ENCODE results near the gene RSAD2.

Gene RSAD2

GRCh38 chr2:6865346-6866274 lies 12.0 kb upstream of the RSAD2 start, which contains the start of gene CMPK2:
CMPK2 (minus strand) TSS chr2:6865907; CDS start chr2:6865696, 211 bp downstream.
- Histone ChIP-seq H3K27me3 (ENCODE audit: control insufficient read depth, insufficient read depth, low read length) (peaks cover 47% of the 10 kb centered on the region), H3K4me1 (ENCODE audit: control insufficient read depth, low read depth, low read length) (no peaks in the 10 kb centered on the region), H3K27ac (ENCODE audit: low read length) (no peak within 1 kb of the TSS), H3K9ac (ENCODE audit: low read length) (peak within 1 kb of the TSS; percentile 19), H3K36me3 (ENCODE audit: control insufficient read depth, low read depth, low read length) (no peaks in the 10 kb centered on the region), H3K9me3 (ENCODE audit: control insufficient read depth, low read depth, low read length) (no peaks in the 10 kb centered on the region), H3K4me3 (ENCODE audit: low read length) (peak within 1 kb of the TSS; percentile 63)

GRCh38 chr2:6866275-6866671 lies 11.3 kb upstream of the RSAD2 start:
- no peaks in the 10 kb centered on the region for H3K9me3 ChIP-seq (ENCODE audit: control insufficient read depth, low read depth, low read length)
- H3K4me3 ChIP-seq (ENCODE audit: low read length) = peak overlapping the region; percentile 63
- H3K27ac ChIP-seq (ENCODE audit: low read length) = no peak overlapping the region
- H3K36me3 ChIP-seq (ENCODE audit: control insufficient read depth, low read depth, low read length) = no peaks in the 10 kb centered on the region
- peaks cover 47% of the 10 kb centered on the region for H3K27me3 ChIP-seq (ENCODE audit: control insufficient read depth, insufficient read depth, low read length)
- peak overlapping the region; percentile 19 for H3K9ac ChIP-seq (ENCODE audit: low read length)
- H3K4me1 ChIP-seq (ENCODE audit: control insufficient read depth, low read depth, low read length) = no peaks in the 10 kb centered on the region

- no peaks in the 10 kb centered on the region for H3K36me3 ChIP-seq (ENCODE audit: control insufficient read depth, low read depth, low read length)
- H3K27me3 ChIP-seq (ENCODE audit: control insufficient read depth, insufficient read depth, low read length) = peaks cover 47% of the 10 kb centered on the region
- H3K27ac ChIP-seq (ENCODE audit: low read length) = no peak overlapping the region
- H3K4me1 ChIP-seq (ENCODE audit: control insufficient read depth, low read depth, low read length) = no peaks in the 10 kb centered on the region
- no peak overlapping the region for H3K9ac ChIP-seq (ENCODE audit: low read length)
- H3K4me3 ChIP-seq (ENCODE audit: low read length) = no peak overlapping the region
- H3K9me3 ChIP-seq (ENCODE audit: control insufficient read depth, low read depth, low read length) = no peaks in the 10 kb centered on the region
Observed at GRCh38 chr2:6866982-6867381, 10.6 kb upstream of the RSAD2 start.

GRCh38 chr2:6872394-6872793 lies 5.2 kb upstream of the RSAD2 start:
- no peak overlapping the region for H3K9ac ChIP-seq (ENCODE audit: low read length)
- peaks cover 4% of the 10 kb centered on the region for H3K9me3 ChIP-seq (ENCODE audit: control insufficient read depth, low read depth, low read length)
- H3K4me1 ChIP-seq (ENCODE audit: control insufficient read depth, low read depth, low read length) = no peaks in the 10 kb centered on the region
- peaks cover 3% of the 10 kb centered on the region for H3K27me3 ChIP-seq (ENCODE audit: control insufficient read depth, insufficient read depth, low read length)
- no peak overlapping the region for H3K4me3 ChIP-seq (ENCODE audit: low read length)
- H3K27ac ChIP-seq (ENCODE audit: low read length) = no peak overlapping the region
- no peaks in the 10 kb centered on the region for H3K36me3 ChIP-seq (ENCODE audit: control insufficient read depth, low read depth, low read length)

- no peaks in the 10 kb centered on the region for H3K4me1 ChIP-seq (ENCODE audit: control insufficient read depth, low read depth, low read length)
- H3K9me3 ChIP-seq (ENCODE audit: control insufficient read depth, low read depth, low read length) = peaks cover 4% of the 10 kb centered on the region
- no peak overlapping the region for H3K4me3 ChIP-seq (ENCODE audit: low read length)
- H3K27me3 ChIP-seq (ENCODE audit: control insufficient read depth, insufficient read depth, low read length) = no peaks in the 10 kb centered on the region
- no peak overlapping the region for H3K27ac ChIP-seq (ENCODE audit: low read length)
- no peak overlapping the region for H3K9ac ChIP-seq (ENCODE audit: low read length)
- no peaks in the 10 kb centered on the region for H3K36me3 ChIP-seq (ENCODE audit: control insufficient read depth, low read depth, low read length)
Observed at GRCh38 chr2:6874032-6874431, 3.5 kb upstream of the RSAD2 start.

GRCh38 chr2:6876309-6876708 lies 1.3 kb upstream of the RSAD2 start:
- H3K36me3 ChIP-seq (ENCODE audit: control insufficient read depth, low read depth, low read length) = no peaks in the 10 kb centered on the region
- no peak overlapping the region for H3K9ac ChIP-seq (ENCODE audit: low read length)
- H3K9me3 ChIP-seq (ENCODE audit: control insufficient read depth, low read depth, low read length) = peaks cover 8% of the 10 kb centered on the region
- no peaks in the 10 kb centered on the region for H3K4me1 ChIP-seq (ENCODE audit: control insufficient read depth, low read depth, low read length)
- H3K27ac ChIP-seq (ENCODE audit: low read length) = no peak overlapping the region
- H3K4me3 ChIP-seq (ENCODE audit: low read length) = no peak overlapping the region
- H3K27me3 ChIP-seq (ENCODE audit: control insufficient read depth, insufficient read depth, low read length) = no peaks in the 10 kb centered on the region

- Histone ChIP-seq H3K4me1 (ENCODE audit: control insufficient read depth, low read depth, low read length) (no peaks in the 10 kb centered on the region), H3K27ac (ENCODE audit: low read length) (no peak overlapping the region)
Observed at GRCh38 chr2:6878549-6878948, 972 bp downstream of the RSAD2 start.

GRCh38 chr2:6879011-6879410 lies 1.4 kb downstream of the RSAD2 start:
- no peak overlapping the region for H3K4me3 ChIP-seq (ENCODE audit: low read length)
- H3K9ac ChIP-seq (ENCODE audit: low read length) = no peak overlapping the region
- no peaks in the 10 kb centered on the region for H3K36me3 ChIP-seq (ENCODE audit: control insufficient read depth, low read depth, low read length)
- no peaks in the 10 kb centered on the region for H3K4me1 ChIP-seq (ENCODE audit: control insufficient read depth, low read depth, low read length)
- H3K27ac ChIP-seq (ENCODE audit: low read length) = no peak overlapping the region
- H3K9me3 ChIP-seq (ENCODE audit: control insufficient read depth, low read depth, low read length) = peaks cover 8% of the 10 kb centered on the region
- H3K27me3 ChIP-seq (ENCODE audit: control insufficient read depth, insufficient read depth, low read length) = no peaks in the 10 kb centered on the region

More at GRCh38 chr2:6878549-6878948, 972 bp downstream of the RSAD2 start:
- no peak overlapping the region for H3K9ac ChIP-seq (ENCODE audit: low read length)
- H3K36me3 ChIP-seq (ENCODE audit: control insufficient read depth, low read depth, low read length) = no peaks in the 10 kb centered on the region
- H3K9me3 ChIP-seq (ENCODE audit: control insufficient read depth, low read depth, low read length) = peaks cover 8% of the 10 kb centered on the region
- no peak overlapping the region for H3K4me3 ChIP-seq (ENCODE audit: low read length)
- H3K27me3 ChIP-seq (ENCODE audit: control insufficient read depth, insufficient read depth, low read length) = no peaks in the 10 kb centered on the region

- Histone ChIP-seq H3K27me3 (ENCODE audit: control insufficient read depth, insufficient read depth, low read length) (no peaks in the 10 kb centered on the region), H3K36me3 (ENCODE audit: control insufficient read depth, low read depth, low read length) (no peaks in the 10 kb centered on the region), H3K27ac (ENCODE audit: low read length) (no peak overlapping the region), H3K9ac (ENCODE audit: low read length) (no peak overlapping the region), H3K4me3 (ENCODE audit: low read length) (no peak overlapping the region), H3K9me3 (ENCODE audit: control insufficient read depth, low read depth, low read length) (peaks cover 4% of the 10 kb centered on the region), H3K4me1 (ENCODE audit: control insufficient read depth, low read depth, low read length) (no peaks in the 10 kb centered on the region)
Observed at GRCh38 chr2:6880200-6880733, 2.7 kb downstream of the RSAD2 start.

GRCh38 chr2:6881046-6881445 lies 3.5 kb downstream of the RSAD2 start:
- H3K4me3 ChIP-seq (ENCODE audit: low read length) = no peak overlapping the region

GRCh38 chr2:6881516-6881915 lies 3.9 kb downstream of the RSAD2 start:
- Histone ChIP-seq H3K36me3 (ENCODE audit: control insufficient read depth, low read depth, low read length) (no peaks in the 10 kb centered on the region), H3K4me1 (ENCODE audit: control insufficient read depth, low read depth, low read length) (no peaks in the 10 kb centered on the region), H3K4me3 (ENCODE audit: low read length) (no peak overlapping the region), H3K9me3 (ENCODE audit: control insufficient read depth, low read depth, low read length) (peaks cover 4% of the 10 kb centered on the region), H3K9ac (ENCODE audit: low read length) (no peak overlapping the region), H3K27ac (ENCODE audit: low read length) (no peak overlapping the region), H3K27me3 (ENCODE audit: control insufficient read depth, insufficient read depth, low read length) (no peaks in the 10 kb centered on the region)

More at GRCh38 chr2:6881046-6881445, 3.5 kb downstream of the RSAD2 start:
- H3K27me3 ChIP-seq (ENCODE audit: control insufficient read depth, insufficient read depth, low read length) = no peaks in the 10 kb centered on the region
- H3K27ac ChIP-seq (ENCODE audit: low read length) = no peak overlapping the region
- H3K9ac ChIP-seq (ENCODE audit: low read length) = no peak overlapping the region
- H3K9me3 ChIP-seq (ENCODE audit: control insufficient read depth, low read depth, low read length) = peaks cover 4% of the 10 kb centered on the region
- no peaks in the 10 kb centered on the region for H3K36me3 ChIP-seq (ENCODE audit: control insufficient read depth, low read depth, low read length)
- H3K4me1 ChIP-seq (ENCODE audit: control insufficient read depth, low read depth, low read length) = no peaks in the 10 kb centered on the region

Data from iPS-18a (cell line).